NCI-H524 (cell line): ENCODE measurements around the gene DCAF7.

Source experiments
- DNase-seq, 2 experiments: peaks; one replicate each; lab custom pipeline; 2025; lab: John Stamatoyannopoulos, UW

The DCAF7 gene

GRCh38 chr17:63544467-63545301 is 5.6 kb upstream of the DCAF7 start:
- DNase-seq: no peak

GRCh38 chr17:63546308-63547082 is 3.8 kb upstream of the DCAF7 start:
- no peak for DNase-seq

DNA sequence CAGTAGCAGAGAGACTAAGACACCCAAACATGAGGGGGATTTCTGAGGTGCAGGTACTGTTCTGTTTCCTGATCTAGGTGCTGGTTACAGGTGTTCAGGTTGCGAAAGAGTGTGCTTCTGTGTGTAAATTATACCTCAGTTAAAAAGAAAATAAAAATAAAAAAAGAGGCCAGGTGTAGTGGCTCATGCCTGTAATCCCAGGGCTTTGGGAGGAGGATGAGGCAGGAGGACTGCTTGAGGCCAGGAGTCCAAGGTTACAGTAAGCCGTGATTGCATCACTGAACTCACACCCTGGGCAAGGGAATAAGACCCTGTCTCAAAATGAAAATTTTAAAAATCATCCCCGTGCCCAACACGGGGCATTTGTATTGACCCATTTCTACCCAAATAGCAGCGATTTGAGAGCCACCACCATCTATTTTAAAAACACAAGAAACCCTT is 3.2 kb upstream of the DCAF7 start:
- DNase-seq: no peak

- no peak for DNase-seq
Observed at GRCh38 chr17:63549289-63549945, 860 bp upstream of the DCAF7 start.

DNA sequence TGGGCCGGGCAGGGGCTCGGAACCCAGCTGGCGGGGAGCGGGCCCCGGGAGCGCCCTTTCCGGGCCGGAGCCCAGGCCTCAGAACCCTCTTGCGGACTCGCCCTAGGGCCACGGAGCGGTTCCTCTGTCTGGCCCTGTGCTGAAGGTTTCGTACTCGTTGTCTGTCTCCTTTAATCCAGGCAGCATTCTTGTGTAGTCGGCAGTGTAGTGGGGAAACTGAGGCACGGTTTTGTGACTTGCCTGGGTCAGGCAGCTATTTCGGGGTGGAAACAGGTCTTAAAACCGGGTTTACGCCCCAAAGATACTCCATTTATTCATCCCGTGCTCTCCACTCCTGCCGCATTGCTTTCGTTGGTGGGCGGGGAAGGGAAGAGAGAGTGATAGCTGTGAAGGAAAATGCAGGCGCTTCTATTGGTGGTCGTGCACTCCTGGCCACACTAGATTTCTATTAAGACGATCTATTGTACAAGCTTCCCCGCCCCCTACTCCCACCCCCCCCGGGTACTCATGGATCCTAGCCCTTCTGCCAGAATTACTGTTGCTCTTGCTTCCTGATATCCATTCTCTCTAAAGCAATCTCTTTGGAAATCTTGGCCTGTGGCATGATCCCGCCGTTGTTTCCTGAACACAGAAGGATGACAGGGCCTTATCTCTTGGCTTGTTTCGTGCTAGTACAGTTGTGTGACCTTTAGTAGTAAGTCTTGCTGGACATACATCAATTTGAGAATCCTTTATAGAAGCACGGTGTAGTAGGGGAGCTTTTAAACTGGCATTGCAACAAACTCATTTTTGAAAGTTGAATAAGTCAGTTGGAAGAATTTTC is 751 bp downstream of the DCAF7 start:
- DNase-seq: peak; percentile 69 to 78

DNA sequence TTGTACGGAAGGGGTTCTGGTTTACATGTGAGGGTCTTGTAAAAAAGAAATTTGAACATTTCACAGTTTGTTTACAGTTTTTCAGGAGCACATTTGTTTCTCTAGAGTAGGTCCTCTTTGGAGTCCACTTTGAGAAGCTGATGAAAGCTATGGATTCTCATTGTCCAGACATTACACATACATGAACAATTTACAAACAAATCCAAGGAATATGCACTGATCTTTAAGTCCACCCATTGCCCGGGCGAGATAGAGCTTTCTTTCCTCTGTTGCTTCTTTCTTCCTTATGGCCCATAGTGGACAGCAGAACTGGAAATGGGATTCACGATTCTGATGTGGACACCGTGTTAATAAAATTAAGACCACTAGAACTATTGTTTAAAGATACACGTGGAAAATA is 1.9 kb downstream of the DCAF7 start:
- no peak for DNase-seq

- no peak for DNase-seq
Observed at GRCh38 chr17:63555500-63556156, 5.4 kb downstream of the DCAF7 start.

GRCh38 chr17:63557416-63557815 is 7.1 kb downstream of the DCAF7 start:
- DNase-seq: no peak

GRCh38 chr17:63558441-63558840 is 8.2 kb downstream of the DCAF7 start:
- no peak for DNase-seq

DNA sequence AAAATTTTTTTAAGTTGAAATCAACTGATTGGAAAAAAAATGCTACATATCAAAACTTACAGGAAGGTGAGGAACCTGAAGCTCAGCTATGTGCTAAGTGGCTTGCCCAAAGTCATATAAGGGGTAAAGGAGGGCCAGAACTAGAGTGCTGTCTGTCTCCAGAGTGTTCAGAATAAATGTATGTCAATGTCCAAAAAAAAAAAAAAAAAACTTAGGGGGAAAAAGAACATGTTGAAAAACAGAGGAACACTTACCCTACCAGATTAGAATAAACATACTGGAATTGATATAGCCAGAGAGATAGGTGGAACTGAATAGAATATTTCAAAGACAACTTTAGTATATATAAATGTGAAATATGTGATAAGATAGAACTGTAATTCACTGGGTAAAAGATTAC is 11.5 kb downstream of the DCAF7 start:
- no peak for DNase-seq

DNA sequence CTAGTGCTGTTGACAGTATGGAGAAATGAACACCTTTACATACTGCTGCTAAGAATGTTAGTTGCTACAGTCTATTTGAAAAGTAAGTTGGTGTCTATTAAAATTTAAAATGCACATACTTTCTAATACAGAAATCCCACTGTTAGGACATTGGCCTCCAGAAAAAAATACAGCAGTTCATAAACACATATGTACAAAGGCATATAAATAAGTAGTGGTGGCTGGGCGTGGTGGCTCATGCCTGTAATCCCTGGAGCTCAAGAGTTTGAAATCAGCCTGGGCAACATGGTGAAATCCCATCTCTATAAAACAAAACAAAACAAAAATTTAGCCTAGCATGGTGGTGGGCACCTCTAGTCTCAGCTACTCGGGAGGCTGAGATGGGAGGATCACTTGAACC is 13.1 kb downstream of the DCAF7 start:
- DNase-seq: no peak

DNA sequence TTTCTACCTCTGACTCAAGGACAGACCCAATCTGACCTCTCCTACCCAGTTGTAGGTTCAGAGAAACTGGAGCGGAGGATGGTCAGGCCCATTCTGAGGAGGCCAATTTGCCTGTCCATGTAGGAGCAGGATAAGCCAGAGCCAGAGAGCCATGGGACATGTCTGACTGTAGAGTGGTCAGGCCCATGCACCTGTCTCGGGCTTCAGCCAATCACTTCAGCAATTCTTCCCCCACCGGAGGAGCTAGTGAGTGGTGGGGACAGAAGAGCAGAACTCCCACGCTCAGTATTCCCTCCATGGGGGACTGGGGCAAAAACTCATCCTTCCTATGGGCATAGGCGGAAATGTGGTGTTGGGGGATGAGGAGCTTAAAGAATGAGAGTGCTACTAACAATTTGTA is 14.3 kb downstream of the DCAF7 start:
- DNase-seq: no peak

DNA sequence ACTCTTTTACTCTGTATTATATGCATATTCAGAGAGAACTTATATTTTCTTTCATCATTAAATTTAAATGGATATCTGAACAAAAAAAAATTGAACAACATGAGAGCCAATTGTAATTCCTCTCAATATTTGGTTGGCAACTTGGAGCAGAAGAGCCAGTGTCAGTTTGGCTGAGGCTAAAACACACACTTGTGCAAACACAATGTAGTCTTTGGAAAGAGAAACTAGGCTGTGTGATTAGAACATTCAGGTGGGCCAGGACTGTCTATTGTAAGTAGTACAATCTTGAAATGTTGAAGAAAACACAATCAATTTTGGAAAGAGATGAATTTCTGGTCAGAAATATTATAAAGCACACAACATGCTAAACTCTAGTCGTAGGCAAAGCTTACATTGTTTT is 17.0 kb downstream of the DCAF7 start:
- no peak for DNase-seq

DNA sequence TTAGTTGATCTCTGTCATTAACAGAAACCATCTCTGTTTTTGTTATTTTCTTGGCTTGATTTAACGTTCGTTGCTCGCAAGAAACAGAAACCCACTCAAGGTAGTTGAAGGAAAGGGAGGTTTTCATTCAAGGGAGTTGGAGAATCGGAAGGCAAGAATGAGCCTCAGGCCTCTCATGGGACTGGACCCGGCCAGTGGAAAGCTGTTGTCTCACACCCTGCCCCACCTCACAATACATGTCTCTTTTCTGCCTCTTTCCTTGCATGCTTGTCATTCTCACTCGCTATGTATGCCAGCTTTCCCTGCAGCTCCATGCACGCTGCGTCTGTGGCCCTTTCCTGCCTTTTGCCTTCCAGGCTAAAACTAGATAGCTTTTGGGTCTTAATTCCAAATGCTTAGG is 18.3 kb downstream of the DCAF7 start:
- DNase-seq: no peak

DNA sequence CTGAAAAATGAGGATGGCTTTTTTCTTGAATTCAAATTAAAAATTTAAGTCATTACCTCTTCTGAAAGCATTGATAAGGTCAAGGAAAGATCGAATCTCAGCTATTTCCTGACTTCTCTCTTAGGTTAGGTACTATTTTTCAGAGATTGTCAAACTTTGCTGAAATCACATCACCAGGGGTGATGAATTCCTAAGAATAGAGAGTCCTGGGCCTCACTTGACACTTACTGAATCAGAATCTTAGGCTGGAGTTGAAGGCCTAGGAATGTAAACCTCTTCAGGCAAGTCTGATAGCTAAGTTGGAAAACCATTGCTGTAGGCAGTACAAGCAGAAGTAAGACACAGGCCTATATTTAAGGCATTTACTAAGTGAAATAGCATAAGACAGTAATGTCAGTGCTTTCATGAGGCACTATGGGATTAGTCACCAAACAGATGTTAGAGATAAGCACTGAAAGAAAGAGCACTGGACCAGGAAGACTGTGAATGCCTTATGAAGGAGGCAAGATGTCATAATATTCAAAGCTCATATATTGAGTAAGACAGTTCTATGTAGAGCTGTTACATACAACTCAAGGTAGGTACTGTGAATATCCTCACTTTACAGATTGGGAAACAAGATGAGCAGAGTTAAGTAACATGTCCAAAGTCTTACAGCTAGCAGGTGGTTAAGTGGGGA is 21.5 kb downstream of the DCAF7 start:
- DNase-seq: peak in 1 of 2 experiments; percentile 28

DNA sequence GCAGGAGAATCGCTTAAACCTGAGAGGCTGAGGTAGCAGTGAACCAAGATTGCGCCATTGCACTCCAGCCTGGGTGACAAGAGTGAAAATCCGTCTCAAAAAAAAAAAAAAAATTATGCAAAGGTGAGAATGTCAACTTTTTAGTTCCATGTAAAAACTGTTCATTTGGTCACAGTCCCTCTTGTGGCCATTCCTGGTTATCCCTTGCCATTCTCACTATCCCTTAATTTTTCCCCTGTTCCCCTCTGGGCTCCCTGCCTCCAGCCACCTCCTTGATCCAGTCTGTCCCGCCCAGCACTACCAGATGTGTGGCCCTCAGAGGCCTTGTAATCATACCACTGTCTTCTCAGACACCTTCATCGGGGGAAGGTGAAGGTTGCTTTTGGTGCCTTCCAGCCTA is 23.4 kb downstream of the DCAF7 start:
- DNase-seq: peak in 1 of 2 experiments; percentile 6

- DNase-seq: no peak
Observed at GRCh38 chr17:63578027-63578768, 27.9 kb downstream of the DCAF7 start.

- DNase-seq: no peak
Observed at GRCh38 chr17:63578769-63579111, 28.5 kb downstream of the DCAF7 start.

DNA sequence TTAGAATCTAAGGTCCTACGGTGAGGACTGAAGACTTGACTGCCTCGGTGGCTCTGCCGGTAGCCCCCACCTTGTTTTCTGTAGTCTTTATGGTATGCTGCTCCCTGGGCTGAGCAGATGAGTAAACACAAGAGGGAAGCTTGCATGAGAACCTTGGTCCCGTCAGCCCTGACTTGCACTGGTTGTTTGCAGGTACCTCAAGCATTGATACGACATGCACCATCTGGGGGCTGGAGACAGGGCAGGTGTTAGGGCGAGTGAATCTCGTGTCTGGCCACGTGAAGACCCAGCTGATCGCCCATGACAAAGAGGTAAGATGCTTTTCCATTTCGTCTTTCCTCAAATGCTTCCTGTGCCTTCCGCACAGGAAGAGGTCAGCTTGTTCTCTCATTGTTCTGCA is 29.4 kb downstream of the DCAF7 start:
- DNase-seq: no peak

GRCh38 chr17:63587770-63588169 is 37.5 kb downstream of the DCAF7 start:
- no peak for DNase-seq
